Endothelial cell of umbilical vein (primary cell): ENCODE data around the gene CAPN14.

Source experiments
- POLR2A ChIP-seq: IDR thresholded peaks from 2 replicates; pipeline ENCODE4 v1.6.1; 2012; ENCODE audit warnings: low read depth, mild to moderate bottlenecking, control low read depth, low read length
- TF ChIP-seq, protein P1 (sequence below), 2 donors: IDR thresholded peaks; 1 replicate in 1 of 2; 2 replicates in 1 of 2; pipeline ENCODE4 v1.5.1; 2011; ENCODE audit warnings: low read length in 2 of 2, mild to moderate bottlenecking in 2 of 2, moderate library complexity in 2 of 2, control low read depth in 1 of 2, inconsistent platforms in 1 of 2, low read depth in 1 of 2; ENCODE audit not compliant: insufficient read depth in 1 of 2; ENCODE audit errors: extremely low read depth in 1 of 2

DNA sequence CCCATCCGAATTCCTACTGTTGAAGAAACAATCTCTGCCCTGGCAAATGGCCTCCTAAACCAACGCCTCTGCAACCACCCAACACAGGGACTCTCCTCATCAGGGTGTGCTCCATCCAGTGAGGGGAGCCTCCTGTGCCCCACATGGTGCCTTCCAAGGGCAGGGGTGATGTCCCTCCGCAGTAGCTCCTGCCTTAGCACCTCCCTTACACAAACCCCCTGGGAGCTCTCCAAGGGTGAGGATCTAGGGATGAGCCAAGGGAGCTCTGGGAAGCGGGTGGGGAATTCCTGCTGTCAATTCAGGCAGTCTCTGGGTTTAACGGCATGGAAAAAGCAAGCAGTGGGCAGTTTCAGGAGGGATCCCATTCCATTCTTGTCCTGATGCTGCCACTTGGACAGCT is 82.8 kb downstream of the CAPN14 start:
- TF ChIP-seq, protein P1, sequence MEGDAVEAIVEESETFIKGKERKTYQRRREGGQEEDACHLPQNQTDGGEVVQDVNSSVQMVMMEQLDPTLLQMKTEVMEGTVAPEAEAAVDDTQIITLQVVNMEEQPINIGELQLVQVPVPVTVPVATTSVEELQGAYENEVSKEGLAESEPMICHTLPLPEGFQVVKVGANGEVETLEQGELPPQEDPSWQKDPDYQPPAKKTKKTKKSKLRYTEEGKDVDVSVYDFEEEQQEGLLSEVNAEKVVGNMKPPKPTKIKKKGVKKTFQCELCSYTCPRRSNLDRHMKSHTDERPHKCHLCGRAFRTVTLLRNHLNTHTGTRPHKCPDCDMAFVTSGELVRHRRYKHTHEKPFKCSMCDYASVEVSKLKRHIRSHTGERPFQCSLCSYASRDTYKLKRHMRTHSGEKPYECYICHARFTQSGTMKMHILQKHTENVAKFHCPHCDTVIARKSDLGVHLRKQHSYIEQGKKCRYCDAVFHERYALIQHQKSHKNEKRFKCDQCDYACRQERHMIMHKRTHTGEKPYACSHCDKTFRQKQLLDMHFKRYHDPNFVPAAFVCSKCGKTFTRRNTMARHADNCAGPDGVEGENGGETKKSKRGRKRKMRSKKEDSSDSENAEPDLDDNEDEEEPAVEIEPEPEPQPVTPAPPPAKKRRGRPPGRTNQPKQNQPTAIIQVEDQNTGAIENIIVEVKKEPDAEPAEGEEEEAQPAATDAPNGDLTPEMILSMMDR (IDR thresholded peaks at IDR 0.05; ENCODE audit: extremely low read depth in 1 of 2, insufficient read depth in 1 of 2, low read depth in 1 of 2, low read length in 2 of 2) = no peak
- TF ChIP-seq POLR2A = no peak
